ENCODE results near the gene EPB41L4B. TPM values are rescaled to one million over a fixed set of nuclear protein-coding genes. Genes with fewer than 3 reads are reported as not detected.
A peak's percentile ranks its signal among the peaks of the same experiment; 100 is the strongest.

The EPB41L4B gene
- total and polyA plus RNA-seq, 2 donors (not counting 1 experiment from before 2014, with no cell fraction given): 0.56 to 2.8 TPM

DNA sequence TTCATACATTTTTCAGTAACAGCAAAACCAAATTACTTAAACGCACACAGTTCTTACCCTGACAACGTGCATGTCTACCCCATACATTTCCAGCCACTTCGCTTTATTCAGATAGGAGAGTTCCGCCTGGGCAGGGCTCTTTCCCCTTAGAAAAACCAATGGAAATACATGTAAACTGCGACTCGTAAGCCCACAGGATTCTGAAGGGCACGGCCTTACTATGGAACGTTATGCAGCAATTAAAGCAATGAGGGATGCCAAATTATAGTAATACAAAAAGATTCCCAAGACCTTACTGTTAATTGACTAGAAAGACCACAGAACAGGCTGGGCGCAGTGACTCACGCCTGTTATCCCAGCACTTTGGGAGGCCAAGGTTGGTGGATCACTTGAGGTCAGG, 64.5 kb downstream of the EPB41L4B start:
- Histone ChIP-seq H3K79me2 (ENCODE audit: control insufficient read depth, insufficient read depth, low read length) (no peaks in the 10 kb centered on the region), H3K36me3 (ENCODE audit: control insufficient read depth, insufficient read depth, low read length) (no peaks in the 10 kb centered on the region), H2AFZ (ENCODE audit: low read length) (no peak overlapping the region), H3K27me3 (ENCODE audit: control insufficient read depth, insufficient read depth, low read length) (no peaks in the 10 kb centered on the region), H3K4me3 (replicated peaks in 1 of 4; ENCODE audit: control extremely low read depth in 1 of 4, insufficient read depth in 1 of 4, low read depth in 3 of 4, low read length in 4 of 4) (no peak overlapping the region), H3K4me2 (ENCODE audit: extremely low read depth, insufficient read depth, low read length) (no peak overlapping the region), H3K4me1 (ENCODE audit: control insufficient read depth, extremely low read depth, insufficient read depth, low read length) (peaks cover 7% of the 10 kb centered on the region), H3K27ac (ENCODE audit: insufficient read depth, low read length) (no peak overlapping the region), H3K9me3 (ENCODE audit: control insufficient read depth, insufficient read depth, low read depth, low read length) (no peaks in the 10 kb centered on the region), H3K9ac (ENCODE audit: insufficient read depth, low read length) (no peak overlapping the region), H4K20me1 (ENCODE audit: control insufficient read depth, extremely low read depth, insufficient read depth, low read length) (no peaks in the 10 kb centered on the region)
- peak; percentile 36 to 95 for DNase-seq (ENCODE audit: low read depth in 2 of 2)
- no peak for TF ChIP-seq EZH2 (IDR thresholded peaks at IDR 0.05; ENCODE audit: low read length, missing control alignments)
- TF ChIP-seq, protein P1, sequence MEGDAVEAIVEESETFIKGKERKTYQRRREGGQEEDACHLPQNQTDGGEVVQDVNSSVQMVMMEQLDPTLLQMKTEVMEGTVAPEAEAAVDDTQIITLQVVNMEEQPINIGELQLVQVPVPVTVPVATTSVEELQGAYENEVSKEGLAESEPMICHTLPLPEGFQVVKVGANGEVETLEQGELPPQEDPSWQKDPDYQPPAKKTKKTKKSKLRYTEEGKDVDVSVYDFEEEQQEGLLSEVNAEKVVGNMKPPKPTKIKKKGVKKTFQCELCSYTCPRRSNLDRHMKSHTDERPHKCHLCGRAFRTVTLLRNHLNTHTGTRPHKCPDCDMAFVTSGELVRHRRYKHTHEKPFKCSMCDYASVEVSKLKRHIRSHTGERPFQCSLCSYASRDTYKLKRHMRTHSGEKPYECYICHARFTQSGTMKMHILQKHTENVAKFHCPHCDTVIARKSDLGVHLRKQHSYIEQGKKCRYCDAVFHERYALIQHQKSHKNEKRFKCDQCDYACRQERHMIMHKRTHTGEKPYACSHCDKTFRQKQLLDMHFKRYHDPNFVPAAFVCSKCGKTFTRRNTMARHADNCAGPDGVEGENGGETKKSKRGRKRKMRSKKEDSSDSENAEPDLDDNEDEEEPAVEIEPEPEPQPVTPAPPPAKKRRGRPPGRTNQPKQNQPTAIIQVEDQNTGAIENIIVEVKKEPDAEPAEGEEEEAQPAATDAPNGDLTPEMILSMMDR (conservative IDR thresholded peaks at IDR 0.05 in 1 of 2, IDR thresholded peaks at IDR 0.05 in 1 of 2; ENCODE audit: low read depth in 1 of 2, low read length in 2 of 2): no peak

DNA sequence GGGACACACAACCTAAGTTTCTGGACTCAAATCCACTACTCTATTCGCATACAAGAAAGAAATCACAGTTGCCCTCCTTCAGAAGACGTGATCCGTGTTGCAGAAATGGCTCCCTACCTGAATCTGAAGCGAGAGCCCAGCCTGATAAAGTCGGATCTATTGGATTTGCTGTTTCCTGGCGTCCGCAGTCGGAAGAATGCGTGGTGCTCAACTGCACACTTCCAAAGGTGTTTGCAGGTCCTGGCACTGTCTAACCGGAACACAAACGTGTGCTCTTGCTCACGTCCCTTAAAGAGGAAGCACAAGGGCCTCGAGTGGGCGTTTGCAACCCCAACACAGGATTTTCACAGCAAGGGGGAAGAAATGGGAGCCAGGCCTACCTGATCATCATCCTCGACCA, 65.5 kb downstream of the EPB41L4B start:
- DNase-seq (ENCODE audit: low read depth in 2 of 2): no peak
- H3K4me1 ChIP-seq (ENCODE audit: control insufficient read depth, extremely low read depth, insufficient read depth, low read length): peaks cover 7% of the 10 kb centered on the region
- no peaks in the 10 kb centered on the region for H3K9me3 ChIP-seq (ENCODE audit: control insufficient read depth, insufficient read depth, low read depth, low read length)
- H2AFZ ChIP-seq (ENCODE audit: low read length): no peak overlapping the region
- no peak for TF ChIP-seq EZH2 (IDR thresholded peaks at IDR 0.05; ENCODE audit: low read length, missing control alignments)
- TF ChIP-seq, protein P1 (conservative IDR thresholded peaks at IDR 0.05 in 1 of 2, IDR thresholded peaks at IDR 0.05 in 1 of 2; ENCODE audit: low read depth in 1 of 2, low read length in 2 of 2): no peak
- H4K20me1 ChIP-seq (ENCODE audit: control insufficient read depth, extremely low read depth, insufficient read depth, low read length): no peaks in the 10 kb centered on the region
- no peaks in the 10 kb centered on the region for H3K36me3 ChIP-seq (ENCODE audit: control insufficient read depth, insufficient read depth, low read length)
- H3K27me3 ChIP-seq (ENCODE audit: control insufficient read depth, insufficient read depth, low read length): no peaks in the 10 kb centered on the region
- no peak overlapping the region for H3K27ac ChIP-seq (ENCODE audit: insufficient read depth, low read length)
- H3K79me2 ChIP-seq (ENCODE audit: control insufficient read depth, insufficient read depth, low read length): no peaks in the 10 kb centered on the region
- no peak overlapping the region for H3K9ac ChIP-seq (ENCODE audit: insufficient read depth, low read length)
- H3K4me3 ChIP-seq (replicated peaks in 1 of 4; ENCODE audit: control extremely low read depth in 1 of 4, insufficient read depth in 1 of 4, low read depth in 3 of 4, low read length in 4 of 4): no peak overlapping the region
- H3K4me2 ChIP-seq (ENCODE audit: extremely low read depth, insufficient read depth, low read length): no peak overlapping the region

DNA sequence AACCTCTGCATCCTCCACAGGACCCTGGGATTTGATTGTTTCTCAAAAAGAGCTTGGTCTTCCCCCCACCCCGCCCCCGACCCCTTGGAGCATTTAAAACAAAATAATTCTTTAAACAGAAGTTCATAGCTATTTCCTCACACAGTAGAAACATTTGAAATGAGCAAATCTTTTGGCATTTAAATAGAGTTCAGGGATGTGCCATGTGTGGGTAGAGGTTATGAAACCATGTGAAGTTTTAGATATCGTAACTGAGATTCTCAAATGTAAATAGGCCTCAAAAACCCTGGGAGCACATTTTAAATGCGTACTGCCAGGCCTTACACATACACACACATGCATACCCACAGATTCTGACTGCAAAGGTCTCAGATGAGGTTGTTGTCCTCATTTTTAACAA, 66.5 kb downstream of the EPB41L4B start:
- H3K79me2 ChIP-seq (ENCODE audit: control insufficient read depth, insufficient read depth, low read length): no peaks in the 10 kb centered on the region
- H3K4me3 ChIP-seq (replicated peaks in 1 of 4; ENCODE audit: control extremely low read depth in 1 of 4, insufficient read depth in 1 of 4, low read depth in 3 of 4, low read length in 4 of 4): no peak overlapping the region
- no peak overlapping the region for H3K4me2 ChIP-seq (ENCODE audit: extremely low read depth, insufficient read depth, low read length)
- DNase-seq (ENCODE audit: low read depth in 2 of 2): peak; percentile 77 to 88
- no peak overlapping the region for H3K9ac ChIP-seq (ENCODE audit: insufficient read depth, low read length)
- TF ChIP-seq EZH2 (IDR thresholded peaks at IDR 0.05; ENCODE audit: low read length, missing control alignments): no peak
- TF ChIP-seq, protein P1 (conservative IDR thresholded peaks at IDR 0.05 in 1 of 2, IDR thresholded peaks at IDR 0.05 in 1 of 2; ENCODE audit: low read depth in 1 of 2, low read length in 2 of 2): no peak
- no peaks in the 10 kb centered on the region for H4K20me1 ChIP-seq (ENCODE audit: control insufficient read depth, extremely low read depth, insufficient read depth, low read length)
- no peaks in the 10 kb centered on the region for H3K9me3 ChIP-seq (ENCODE audit: control insufficient read depth, insufficient read depth, low read depth, low read length)
- H3K36me3 ChIP-seq (ENCODE audit: control insufficient read depth, insufficient read depth, low read length): no peaks in the 10 kb centered on the region
- no peak overlapping the region for H2AFZ ChIP-seq (ENCODE audit: low read length)
- peaks cover 7% of the 10 kb centered on the region for H3K4me1 ChIP-seq (ENCODE audit: control insufficient read depth, extremely low read depth, insufficient read depth, low read length)
- H3K27ac ChIP-seq (ENCODE audit: insufficient read depth, low read length): peak overlapping the region; percentile 31
- no peaks in the 10 kb centered on the region for H3K27me3 ChIP-seq (ENCODE audit: control insufficient read depth, insufficient read depth, low read length)
